Measurements from ENCODE around the gene HPCAL1.

HPCAL1 gene

DNA sequence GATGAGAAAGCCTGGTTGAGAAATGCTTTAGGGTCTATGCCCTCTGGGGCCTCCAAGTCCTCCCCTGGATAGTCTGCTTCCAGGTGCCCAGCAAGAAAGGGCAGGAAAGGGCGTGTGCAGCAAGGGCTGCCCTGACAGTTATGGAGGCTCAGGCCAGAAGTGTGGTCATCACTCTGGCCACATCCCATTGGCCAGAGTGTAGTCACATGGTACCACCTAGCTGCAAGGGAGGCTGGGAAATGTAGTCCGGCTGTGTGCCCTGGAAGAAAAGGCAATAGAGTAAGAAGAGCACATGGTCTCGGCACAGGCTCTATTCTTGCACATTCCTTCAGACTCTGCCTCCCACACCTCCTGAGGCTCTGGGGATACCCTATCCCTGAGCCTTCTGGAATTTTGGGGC lies 109.7 kb downstream of the HPCAL1 start:
- no peak overlapping the region for H2BK15ac ChIP-seq (replicated peaks; ENCODE audit: low read depth)
- no peak overlapping the region for H3K23ac ChIP-seq (ENCODE audit: low read length)
- H3K4me1 ChIP-seq (ENCODE audit: control insufficient read depth, low read depth, low read length): peaks cover 2% of the 10 kb centered on the region
- no peak overlapping the region for H3K4me2 ChIP-seq (ENCODE audit: low read length)
- H3K56ac ChIP-seq (ENCODE audit: low read length): no peak overlapping the region
- no peaks in the 10 kb centered on the region for H3K36me3 ChIP-seq (ENCODE audit: control insufficient read depth, insufficient read depth, low read length)
- no peak overlapping the region for H2AK5ac ChIP-seq (ENCODE audit: low read length)
- H3K9ac ChIP-seq (ENCODE audit: low read length): no peak overlapping the region
- H2BK5ac ChIP-seq (ENCODE audit: low read length): no peak overlapping the region
- H3K27ac ChIP-seq (ENCODE audit: low read depth, low read length): no peak overlapping the region
- DNase-seq: peak; percentile 86
- no peak overlapping the region for H3K18ac ChIP-seq (ENCODE audit: low read length)
- H2BK120ac ChIP-seq (ENCODE audit: low read depth, low read length): no peak overlapping the region
- H4K8ac ChIP-seq (ENCODE audit: low read depth, low read length): no peak overlapping the region
- H3K79me2 ChIP-seq (ENCODE audit: control insufficient read depth, insufficient read depth, low read length): no peaks in the 10 kb centered on the region
- no CpG with 5 or more reads among the region's 3 CpGs for WGBS (ENCODE audit: extremely low coverage, insufficient coverage, low lambda C conversion rate)
- no peak overlapping the region for H3K4ac ChIP-seq (ENCODE audit: low read depth, low read length)
- H3K27me3 ChIP-seq (ENCODE audit: insufficient read depth, low read length, poor library complexity): no peaks in the 10 kb centered on the region
- H3K4me3 ChIP-seq (ENCODE audit: low read length): no peak overlapping the region
- H4K5ac ChIP-seq (ENCODE audit: low read length): no peak overlapping the region
- H3K79me1 ChIP-seq (ENCODE audit: low read length): no peaks in the 10 kb centered on the region

DNA sequence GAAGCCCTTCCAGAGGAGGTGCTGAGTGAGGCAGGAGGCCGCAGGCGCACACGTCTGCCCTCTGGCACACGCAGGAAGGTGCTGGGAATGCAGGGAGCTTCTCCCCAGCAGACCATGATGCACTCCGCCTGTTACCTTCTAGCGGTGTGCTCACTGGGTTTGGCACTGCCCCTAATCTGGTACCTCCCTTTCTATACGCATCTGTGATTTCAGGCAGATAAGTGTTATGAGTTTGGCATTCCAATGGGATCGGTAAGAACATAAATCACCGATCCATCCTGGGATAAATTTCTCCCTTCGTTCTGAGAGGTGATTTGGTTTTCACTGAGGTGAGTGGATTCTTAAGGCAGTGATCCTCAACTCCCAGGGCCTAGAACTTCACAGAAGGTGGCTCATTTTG lies 110.8 kb downstream of the HPCAL1 start:
- Histone ChIP-seq H4K5ac (ENCODE audit: low read length) (no peak overlapping the region), H3K4me3 (ENCODE audit: low read length) (no peak overlapping the region), H3K4me1 (ENCODE audit: control insufficient read depth, low read depth, low read length) (peaks cover 2% of the 10 kb centered on the region), H3K9ac (ENCODE audit: low read length) (no peak overlapping the region), H3K23ac (ENCODE audit: low read length) (no peak overlapping the region), H2AK5ac (ENCODE audit: low read length) (no peak overlapping the region), H3K27ac (ENCODE audit: low read depth, low read length) (no peak overlapping the region), H3K79me1 (ENCODE audit: low read length) (no peaks in the 10 kb centered on the region), H3K79me2 (ENCODE audit: control insufficient read depth, insufficient read depth, low read length) (no peaks in the 10 kb centered on the region), H3K4me2 (ENCODE audit: low read length) (no peak overlapping the region), H2BK120ac (ENCODE audit: low read depth, low read length) (no peak overlapping the region), H3K27me3 (ENCODE audit: insufficient read depth, low read length, poor library complexity) (no peaks in the 10 kb centered on the region), H3K36me3 (ENCODE audit: control insufficient read depth, insufficient read depth, low read length) (no peaks in the 10 kb centered on the region), H2BK5ac (ENCODE audit: low read length) (no peak overlapping the region), H4K8ac (ENCODE audit: low read depth, low read length) (no peak overlapping the region), H3K4ac (ENCODE audit: low read depth, low read length) (no peak overlapping the region), H3K56ac (ENCODE audit: low read length) (no peak overlapping the region), H2BK15ac (replicated peaks; ENCODE audit: low read depth) (no peak overlapping the region), H3K18ac (ENCODE audit: low read length) (no peak overlapping the region)
- no CpG with 5 or more reads among the region's 10 CpGs for WGBS (ENCODE audit: extremely low coverage, insufficient coverage, low lambda C conversion rate)
- DNase-seq: no peak

DNA sequence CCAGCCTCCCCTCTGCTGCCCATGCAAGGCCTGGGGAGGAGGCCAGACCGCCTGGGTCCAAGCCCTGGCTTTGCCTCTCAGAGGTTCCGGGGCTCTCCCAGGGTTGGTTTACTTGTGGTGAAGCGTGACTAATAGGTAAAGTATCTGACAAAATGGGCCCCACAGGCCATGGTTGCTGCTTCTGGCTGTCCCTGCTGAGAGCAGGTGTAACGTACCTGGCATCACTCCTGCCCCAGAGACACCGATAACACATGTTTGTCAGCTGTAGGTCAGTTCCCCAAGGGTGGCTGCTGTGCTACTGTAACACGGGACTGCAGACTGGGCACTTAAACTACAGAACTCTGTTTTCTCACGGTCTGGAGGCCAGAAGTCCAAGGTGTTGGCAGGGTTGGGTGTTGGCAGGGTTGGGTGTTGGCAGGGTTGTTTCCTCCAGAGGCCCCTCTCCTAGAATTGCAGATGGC lies 111.3 kb downstream of the HPCAL1 start:
- Histone ChIP-seq H3K4ac (ENCODE audit: low read depth, low read length) (no peak overlapping the region), H3K79me2 (ENCODE audit: control insufficient read depth, insufficient read depth, low read length) (no peaks in the 10 kb centered on the region), H3K4me2 (ENCODE audit: low read length) (no peak overlapping the region), H3K79me1 (ENCODE audit: low read length) (no peaks in the 10 kb centered on the region), H3K56ac (ENCODE audit: low read length) (no peak overlapping the region), H2BK120ac (ENCODE audit: low read depth, low read length) (no peak overlapping the region), H3K4me1 (ENCODE audit: control insufficient read depth, low read depth, low read length) (no peaks in the 10 kb centered on the region), H3K27ac (ENCODE audit: low read depth, low read length) (no peak overlapping the region), H3K23ac (ENCODE audit: low read length) (no peak overlapping the region), H3K27me3 (ENCODE audit: insufficient read depth, low read length, poor library complexity) (no peaks in the 10 kb centered on the region), H3K36me3 (ENCODE audit: control insufficient read depth, insufficient read depth, low read length) (no peaks in the 10 kb centered on the region), H3K9ac (ENCODE audit: low read length) (no peak overlapping the region), H4K8ac (ENCODE audit: low read depth, low read length) (no peak overlapping the region), H2BK15ac (replicated peaks; ENCODE audit: low read depth) (no peak overlapping the region), H3K18ac (ENCODE audit: low read length) (no peak overlapping the region), H4K5ac (ENCODE audit: low read length) (no peak overlapping the region), H2AK5ac (ENCODE audit: low read length) (no peak overlapping the region), H3K4me3 (ENCODE audit: low read length) (no peak overlapping the region), H2BK5ac (ENCODE audit: low read length) (no peak overlapping the region)
- no peak for DNase-seq
- WGBS (ENCODE audit: extremely low coverage, insufficient coverage, low lambda C conversion rate): no CpG with 5 or more reads among the region's 7 CpGs

DNA sequence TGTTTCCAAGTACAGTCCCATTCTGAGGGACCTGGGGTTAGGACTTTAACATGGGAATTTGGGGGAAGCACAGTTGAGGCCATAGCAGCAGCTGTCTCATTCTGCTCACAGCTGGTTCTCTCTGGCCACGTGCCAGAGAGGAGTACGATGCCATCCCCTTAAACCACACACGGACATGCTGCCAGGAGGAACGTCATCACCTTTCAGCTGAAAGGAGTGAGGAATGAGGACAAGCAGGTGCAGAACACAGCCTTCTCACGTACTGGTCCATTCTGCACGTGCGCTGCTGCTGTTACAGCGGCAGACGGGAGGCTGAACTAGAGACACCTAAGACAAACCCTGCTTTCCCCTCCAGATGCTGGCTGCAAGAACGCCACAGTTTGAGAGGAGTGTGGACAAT lies 111.9 kb downstream of the HPCAL1 start:
- Histone ChIP-seq H3K79me1 (ENCODE audit: low read length) (no peaks in the 10 kb centered on the region), H3K79me2 (ENCODE audit: control insufficient read depth, insufficient read depth, low read length) (no peaks in the 10 kb centered on the region), H2BK120ac (ENCODE audit: low read depth, low read length) (no peak overlapping the region), H3K18ac (ENCODE audit: low read length) (no peak overlapping the region), H3K4me2 (ENCODE audit: low read length) (no peak overlapping the region), H3K4ac (ENCODE audit: low read depth, low read length) (no peak overlapping the region), H2BK15ac (replicated peaks; ENCODE audit: low read depth) (no peak overlapping the region), H3K56ac (ENCODE audit: low read length) (no peak overlapping the region), H3K4me1 (ENCODE audit: control insufficient read depth, low read depth, low read length) (no peaks in the 10 kb centered on the region), H3K27ac (ENCODE audit: low read depth, low read length) (no peak overlapping the region), H3K23ac (ENCODE audit: low read length) (no peak overlapping the region), H3K4me3 (ENCODE audit: low read length) (no peak overlapping the region), H3K27me3 (ENCODE audit: insufficient read depth, low read length, poor library complexity) (no peaks in the 10 kb centered on the region), H4K5ac (ENCODE audit: low read length) (no peak overlapping the region), H4K8ac (ENCODE audit: low read depth, low read length) (no peak overlapping the region), H2AK5ac (ENCODE audit: low read length) (no peak overlapping the region), H2BK5ac (ENCODE audit: low read length) (no peak overlapping the region), H3K9ac (ENCODE audit: low read length) (no peak overlapping the region), H3K36me3 (ENCODE audit: control insufficient read depth, insufficient read depth, low read length) (no peaks in the 10 kb centered on the region)
- DNase-seq: no peak
- no CpG with 5 or more reads among the region's 10 CpGs for WGBS (ENCODE audit: extremely low coverage, insufficient coverage, low lambda C conversion rate)

DNA sequence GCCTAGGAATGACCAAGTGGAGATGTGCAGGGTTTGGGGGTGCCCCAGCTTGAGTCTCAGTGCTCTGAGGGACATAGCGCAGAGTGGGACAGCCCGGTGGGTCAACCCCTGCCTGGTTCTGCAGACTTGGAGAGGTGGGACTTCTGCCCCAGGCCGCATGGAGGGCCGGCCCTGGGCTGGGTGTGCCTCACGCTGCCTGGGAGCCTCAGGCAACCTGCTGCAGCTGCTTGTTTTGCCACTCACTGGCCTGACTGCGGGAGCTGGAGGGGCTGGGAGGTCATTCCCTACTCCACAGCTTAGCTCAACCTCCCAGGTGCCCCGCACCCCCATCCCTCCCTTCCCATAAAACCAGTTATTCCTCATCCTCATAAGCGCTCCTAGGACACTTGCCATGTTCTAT lies 112.3 kb downstream of the HPCAL1 start:
- Histone ChIP-seq H3K23ac (ENCODE audit: low read length) (no peak overlapping the region), H3K56ac (ENCODE audit: low read length) (no peak overlapping the region), H3K18ac (ENCODE audit: low read length) (no peak overlapping the region), H3K79me1 (ENCODE audit: low read length) (no peaks in the 10 kb centered on the region), H2BK15ac (replicated peaks; ENCODE audit: low read depth) (no peak overlapping the region), H3K4me2 (ENCODE audit: low read length) (no peak overlapping the region), H2BK5ac (ENCODE audit: low read length) (no peak overlapping the region), H4K8ac (ENCODE audit: low read depth, low read length) (no peak overlapping the region), H3K4ac (ENCODE audit: low read depth, low read length) (no peak overlapping the region), H3K27ac (ENCODE audit: low read depth, low read length) (no peak overlapping the region), H3K79me2 (ENCODE audit: control insufficient read depth, insufficient read depth, low read length) (no peaks in the 10 kb centered on the region), H3K27me3 (ENCODE audit: insufficient read depth, low read length, poor library complexity) (no peaks in the 10 kb centered on the region), H2BK120ac (ENCODE audit: low read depth, low read length) (no peak overlapping the region), H4K5ac (ENCODE audit: low read length) (no peak overlapping the region), H3K4me1 (ENCODE audit: control insufficient read depth, low read depth, low read length) (no peaks in the 10 kb centered on the region), H3K36me3 (ENCODE audit: control insufficient read depth, insufficient read depth, low read length) (no peaks in the 10 kb centered on the region), H3K4me3 (ENCODE audit: low read length) (no peak overlapping the region), H3K9ac (ENCODE audit: low read length) (no peak overlapping the region), H2AK5ac (ENCODE audit: low read length) (no peak overlapping the region)
- DNase-seq: no peak
- no CpG with 5 or more reads among the region's 8 CpGs for WGBS (ENCODE audit: extremely low coverage, insufficient coverage, low lambda C conversion rate)

DNA sequence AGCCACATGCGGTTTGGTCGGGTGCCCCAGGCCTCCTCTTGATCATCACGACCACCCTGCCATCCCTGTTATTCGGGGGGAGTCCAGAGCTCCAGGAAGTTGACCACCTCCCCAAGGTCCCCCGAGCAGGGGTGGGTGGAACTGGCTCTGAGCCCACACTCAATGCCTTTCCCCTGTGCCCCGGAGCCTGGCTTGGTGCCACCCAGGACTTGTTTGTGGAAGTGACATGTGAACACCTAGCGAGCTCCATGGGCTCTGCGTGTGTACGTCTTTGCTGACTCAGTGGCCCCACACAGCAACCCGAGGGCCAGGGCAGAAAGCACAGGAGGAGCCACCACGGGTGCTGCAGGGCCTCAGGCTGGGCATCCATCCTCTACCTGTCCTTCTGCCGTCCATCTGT lies 112.9 kb downstream of the HPCAL1 start:
- no peak overlapping the region for H3K18ac ChIP-seq (ENCODE audit: low read length)
- no peak overlapping the region for H4K5ac ChIP-seq (ENCODE audit: low read length)
- DNase-seq: no peak
- H3K27ac ChIP-seq (ENCODE audit: low read depth, low read length): no peak overlapping the region
- no peak overlapping the region for H3K56ac ChIP-seq (ENCODE audit: low read length)
- H3K79me2 ChIP-seq (ENCODE audit: control insufficient read depth, insufficient read depth, low read length): no peaks in the 10 kb centered on the region
- H3K23ac ChIP-seq (ENCODE audit: low read length): no peak overlapping the region
- H2BK5ac ChIP-seq (ENCODE audit: low read length): no peak overlapping the region
- no peaks in the 10 kb centered on the region for H3K36me3 ChIP-seq (ENCODE audit: control insufficient read depth, insufficient read depth, low read length)
- H3K4me2 ChIP-seq (ENCODE audit: low read length): no peak overlapping the region
- H3K79me1 ChIP-seq (ENCODE audit: low read length): no peaks in the 10 kb centered on the region
- H2BK120ac ChIP-seq (ENCODE audit: low read depth, low read length): no peak overlapping the region
- no peaks in the 10 kb centered on the region for H3K27me3 ChIP-seq (ENCODE audit: insufficient read depth, low read length, poor library complexity)
- H3K4ac ChIP-seq (ENCODE audit: low read depth, low read length): no peak overlapping the region
- no peak overlapping the region for H4K8ac ChIP-seq (ENCODE audit: low read depth, low read length)
- H3K4me3 ChIP-seq (ENCODE audit: low read length): no peak overlapping the region
- H3K9ac ChIP-seq (ENCODE audit: low read length): no peak overlapping the region
- no CpG with 5 or more reads among the region's 12 CpGs for WGBS (ENCODE audit: extremely low coverage, insufficient coverage, low lambda C conversion rate)
- H2BK15ac ChIP-seq (replicated peaks; ENCODE audit: low read depth): no peak overlapping the region
- no peak overlapping the region for H2AK5ac ChIP-seq (ENCODE audit: low read length)
- no peaks in the 10 kb centered on the region for H3K4me1 ChIP-seq (ENCODE audit: control insufficient read depth, low read depth, low read length)
